GM18520 (cell line): Measurements from ENCODE around the gene TMUB2.
"Not testable (repeated sequence)": the region's sequence is repeated elsewhere in the genome, so short reads cannot be mapped to it uniquely, and the experiment has no call there.

Experiments
- ATAC-seq: cut with Tn5 transposase; IDR thresholded peaks from one replicate; pipeline ENCODE4 v1.9.1; 2021; ENCODE audit not compliant: unreplicated experiment

Gene TMUB2

DNA sequence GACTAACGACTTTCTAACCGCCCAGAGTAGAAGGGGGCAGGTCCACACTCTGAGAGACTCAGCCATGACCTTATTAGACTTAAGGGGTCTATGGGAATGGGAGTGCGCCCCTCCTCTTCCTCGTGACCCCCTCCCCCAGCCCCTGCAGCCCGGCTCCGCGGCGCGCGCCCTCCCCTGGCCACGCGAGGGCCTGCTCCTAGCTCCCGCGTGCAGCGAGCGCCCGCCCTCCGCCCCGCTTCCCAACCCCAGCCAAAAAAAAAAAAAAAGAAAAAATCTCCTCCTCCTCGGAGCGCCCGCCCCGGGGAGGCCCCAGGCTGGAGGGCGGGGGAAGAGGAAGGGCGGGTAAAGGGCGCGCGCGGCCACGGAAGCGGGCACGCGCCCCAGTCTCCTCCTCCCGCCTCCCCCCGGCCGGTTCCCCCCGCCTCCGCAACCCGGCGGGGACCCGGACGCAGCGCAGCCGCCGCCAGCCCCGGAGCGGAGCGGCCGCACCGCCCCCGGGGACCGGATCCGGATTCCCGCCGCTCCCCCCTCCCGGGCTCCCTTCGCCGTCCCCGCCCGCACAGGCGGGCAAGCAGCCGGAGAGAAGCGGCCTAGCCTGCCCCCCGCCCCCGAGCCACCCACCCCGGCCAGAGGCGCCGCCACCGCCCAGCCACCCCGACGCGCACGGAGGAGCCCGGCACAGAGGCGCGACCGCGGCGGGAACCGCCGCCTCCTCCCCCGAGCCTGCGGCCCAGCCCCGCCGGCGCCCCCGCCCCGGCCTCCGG, 31.8 kb downstream of the TMUB2 start:
- ATAC-seq: peak; percentile 25

DNA sequence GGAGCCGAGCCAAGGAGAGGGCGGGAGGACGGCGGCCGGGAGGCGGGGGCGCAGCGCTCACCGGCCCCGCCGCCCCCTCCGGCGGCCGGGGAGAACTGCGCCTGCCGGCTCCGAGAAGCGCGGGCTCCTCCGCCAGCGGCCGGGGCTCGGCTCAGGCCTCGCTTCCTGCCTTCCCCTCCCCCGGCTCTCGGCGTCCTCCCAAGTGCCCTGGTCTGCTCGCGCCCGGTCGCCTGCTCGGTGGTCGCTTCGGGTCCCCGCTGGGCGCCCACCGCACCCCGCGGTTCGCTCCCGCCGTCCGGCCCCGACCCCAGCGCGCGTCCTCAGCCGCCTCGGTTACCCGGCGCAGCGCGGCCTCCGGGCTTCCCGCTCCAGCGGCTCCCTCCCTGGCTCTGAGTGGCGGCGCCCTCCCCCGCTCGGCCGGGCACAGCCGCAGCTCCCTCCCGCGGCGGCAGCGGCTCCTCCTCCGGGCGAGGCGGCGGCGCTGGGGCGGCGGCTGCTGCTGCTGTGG, 32.4 kb downstream of the TMUB2 start:
- peak; percentile 24 for ATAC-seq

DNA sequence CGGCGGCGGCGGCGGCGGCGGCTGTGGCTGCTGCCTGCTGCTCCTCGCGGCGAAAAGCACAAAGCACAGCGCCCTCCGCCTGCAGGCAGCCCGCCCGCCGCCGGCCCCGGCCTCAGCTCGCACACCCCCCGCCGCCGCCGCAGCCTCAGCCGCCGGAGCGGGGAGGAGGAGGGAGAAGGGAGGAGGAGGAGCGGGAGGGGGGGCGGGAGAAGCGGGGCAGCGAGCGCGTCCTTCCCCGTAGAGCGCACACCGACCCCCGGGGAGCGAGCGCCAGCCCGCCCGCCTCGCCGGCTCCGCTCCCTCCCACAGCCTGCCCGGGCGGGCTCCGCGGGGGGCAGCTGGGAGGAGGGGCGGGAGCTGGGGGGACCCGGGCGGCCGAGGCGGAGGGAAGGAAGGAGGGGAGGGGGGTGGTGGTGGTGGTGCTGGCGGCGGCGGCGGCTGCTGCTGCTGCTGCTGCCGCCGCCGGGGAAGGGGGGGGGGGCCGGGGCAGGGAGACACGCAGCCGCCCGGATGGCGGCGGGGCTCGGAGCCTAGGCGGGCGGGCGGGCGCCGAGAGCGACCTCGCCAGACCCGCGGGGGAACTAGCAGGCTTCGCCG, 32.9 kb downstream of the TMUB2 start, which contains the start of gene UBTF:
TSS of gene UBTF (minus strand) at position 60 of the 597 bp plus-strand sequence. CDS start 1,446 bp downstream, outside the sequence.
- no peak for ATAC-seq

DNA sequence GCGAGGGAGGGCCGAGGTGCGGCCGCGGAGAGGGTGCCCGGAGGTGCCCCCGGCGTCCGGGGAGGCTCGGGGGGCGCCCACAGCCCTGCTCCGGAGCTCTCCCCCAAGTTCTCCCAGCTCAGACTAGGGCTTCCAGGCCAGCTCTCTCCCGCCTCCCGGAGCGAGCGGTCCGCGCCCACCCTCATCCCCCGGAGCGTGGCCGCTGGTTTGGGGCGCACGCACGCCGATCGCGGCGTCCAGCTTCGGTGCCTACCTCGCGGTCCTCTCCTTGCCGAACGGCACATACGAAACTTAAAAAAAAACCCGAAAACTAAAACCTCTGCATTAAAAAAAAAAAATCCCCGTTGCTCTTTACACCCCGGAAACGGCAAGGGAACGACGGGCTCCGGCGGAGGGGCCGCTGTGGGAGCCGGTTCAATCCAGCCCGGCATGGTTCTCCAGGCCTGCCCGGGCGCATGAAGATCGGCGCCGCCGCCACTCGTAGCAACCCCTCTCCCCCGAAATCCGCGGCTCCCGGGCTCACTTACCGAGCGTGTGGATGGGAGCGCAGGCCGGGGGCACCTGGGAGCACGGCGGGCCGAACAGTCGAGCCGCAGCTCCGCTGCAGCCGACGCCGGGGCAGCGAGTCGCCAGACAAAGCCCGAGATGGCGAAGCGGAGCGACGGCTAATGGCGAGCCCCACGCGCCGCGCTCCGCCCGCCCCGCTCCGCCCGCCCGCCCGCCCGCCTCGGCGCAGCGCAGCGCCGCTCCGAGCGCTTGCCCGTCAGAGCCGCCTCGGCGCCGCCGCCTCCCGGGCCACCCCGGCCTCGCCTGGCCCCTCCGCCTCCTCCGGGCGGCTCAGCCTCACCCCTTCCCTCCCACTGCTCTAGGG, 33.7 kb downstream of the TMUB2 start:
- ATAC-seq: no peak

DNA sequence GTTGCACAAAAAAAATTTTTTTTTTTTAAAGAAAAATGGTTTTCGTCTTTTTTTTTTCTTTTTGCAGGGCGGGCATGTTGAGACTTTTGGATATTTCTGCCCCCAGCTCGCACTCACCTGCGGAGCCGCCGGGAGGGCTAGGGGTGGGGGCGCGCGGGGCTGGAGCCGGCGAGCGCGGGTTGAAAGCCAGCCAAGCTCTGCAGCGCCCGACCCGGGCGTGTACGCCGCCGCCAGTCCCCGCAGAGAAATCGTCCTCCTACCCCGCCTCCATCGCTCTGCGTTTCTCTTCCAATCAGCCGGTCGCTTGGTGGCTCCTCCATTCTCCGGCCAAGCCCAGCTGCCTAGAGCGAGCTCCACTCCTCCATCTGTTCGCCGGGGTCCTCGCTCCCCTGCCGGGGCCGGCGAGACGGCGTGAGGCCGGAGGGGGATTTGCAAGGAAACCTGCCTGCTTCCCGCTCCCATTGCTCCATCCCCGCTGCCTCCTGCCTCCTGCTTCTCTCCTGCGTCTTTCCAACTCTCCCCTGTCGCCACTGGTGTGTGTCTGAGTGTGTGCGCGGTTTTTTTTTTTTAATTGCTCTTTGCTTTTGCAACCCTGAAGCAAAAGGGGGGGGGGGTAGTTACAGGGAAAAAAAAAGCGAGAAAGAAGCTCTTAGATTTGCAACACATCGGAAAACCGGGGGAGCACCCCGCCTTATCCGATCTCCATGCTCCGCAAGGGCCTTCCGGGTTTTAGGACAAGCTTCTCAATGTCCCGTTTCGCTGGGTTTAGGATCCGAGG, 34.5 kb downstream of the TMUB2 start:
- no peak for ATAC-seq

DNA sequence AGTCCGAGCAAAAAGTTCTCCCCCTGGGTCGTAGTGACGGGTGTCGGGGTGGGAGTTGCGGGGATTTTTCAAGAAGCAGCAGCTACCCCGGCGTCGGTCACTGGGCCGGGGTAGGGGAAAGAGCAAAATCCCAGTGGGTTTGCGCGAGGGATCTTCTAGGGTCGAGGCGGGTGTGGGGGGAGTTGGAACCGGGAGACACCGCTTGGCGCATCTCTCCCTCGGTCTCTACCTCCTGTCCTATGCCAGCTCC, 35.0 kb downstream of the TMUB2 start:
- ATAC-seq: no peak

DNA sequence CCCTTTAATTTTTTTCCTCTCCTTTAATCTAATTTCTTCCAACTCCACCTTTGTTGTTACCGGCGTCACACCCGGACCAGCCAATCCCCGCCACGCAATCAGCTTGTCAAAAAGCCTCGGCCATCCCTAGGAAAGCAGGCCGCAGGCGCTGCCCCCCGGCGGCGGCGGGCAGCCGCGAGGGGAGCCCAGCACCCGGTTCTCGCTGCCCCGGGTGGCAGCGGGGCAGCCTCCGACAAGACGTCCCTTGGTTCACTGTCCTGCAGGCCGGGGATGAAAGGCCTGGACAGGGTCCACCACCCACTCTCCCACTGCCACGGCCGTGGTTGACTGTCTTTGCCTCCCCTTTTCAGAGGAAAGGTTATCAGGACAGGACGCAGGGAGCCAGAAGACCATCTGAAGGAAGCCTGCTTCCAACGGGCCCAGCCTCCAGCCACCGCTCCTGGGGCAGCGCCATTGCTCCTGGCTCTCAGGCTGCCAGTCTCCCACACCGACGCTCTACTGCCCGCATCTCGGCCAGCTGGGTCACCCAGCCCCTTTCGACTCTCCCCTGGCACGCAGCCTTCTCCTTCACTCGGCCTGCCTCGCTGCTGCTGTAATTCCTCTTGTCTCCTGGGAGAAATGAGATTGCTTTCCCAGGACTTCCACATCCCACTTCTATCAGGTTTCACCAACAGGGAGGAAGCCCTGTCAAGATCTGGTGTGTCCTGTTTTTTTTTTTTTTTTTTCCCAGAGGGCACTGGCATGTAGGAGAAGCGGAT, 35.5 kb downstream of the TMUB2 start:
- no peak for ATAC-seq

DNA sequence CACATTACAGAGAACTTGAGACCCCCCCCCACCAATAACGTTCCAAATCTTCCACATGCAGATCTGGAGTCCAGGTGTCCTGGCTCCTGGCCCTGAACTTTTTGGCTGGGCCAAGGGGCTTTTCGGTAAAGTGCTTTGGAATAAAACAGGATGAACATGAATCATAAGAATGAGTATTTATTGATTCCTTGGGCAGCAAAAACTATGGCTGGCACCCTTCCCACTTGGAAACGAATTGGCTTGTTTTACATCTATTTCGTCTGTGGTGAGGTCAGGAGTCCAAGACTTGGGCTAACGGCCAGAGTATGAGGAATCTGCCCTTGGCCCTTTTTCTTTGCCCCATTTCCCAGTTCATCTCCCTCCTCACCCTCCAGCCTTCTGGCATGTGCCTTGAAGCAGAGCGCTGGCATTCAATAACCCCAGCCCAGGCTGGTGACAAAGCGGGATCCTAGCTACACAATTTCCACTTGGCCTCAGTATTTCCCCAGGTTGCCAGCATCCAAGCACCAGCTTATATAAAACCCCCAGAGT, 36.8 kb downstream of the TMUB2 start:
- ATAC-seq: no peak

DNA sequence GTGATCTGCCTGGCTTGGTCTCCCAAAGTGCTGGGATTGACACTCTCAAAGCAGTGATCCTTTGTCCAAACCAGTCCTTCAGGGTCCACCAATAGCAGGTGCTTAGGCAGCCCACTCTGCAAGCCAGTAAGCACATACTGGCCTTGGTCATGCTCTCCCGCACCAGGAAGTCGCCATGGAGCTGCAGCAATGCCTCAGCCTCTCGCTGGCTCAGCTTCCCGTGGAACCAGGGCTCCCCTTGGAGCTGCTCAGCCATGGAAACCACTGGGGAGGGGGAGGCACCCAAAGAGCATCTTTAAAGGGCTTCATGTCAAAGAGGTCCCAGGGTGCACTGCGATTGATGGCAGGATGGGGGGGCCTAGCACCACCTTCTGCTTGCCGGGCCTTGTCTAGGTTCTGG, 42.3 kb downstream of the TMUB2 start:
- no peak for ATAC-seq

DNA sequence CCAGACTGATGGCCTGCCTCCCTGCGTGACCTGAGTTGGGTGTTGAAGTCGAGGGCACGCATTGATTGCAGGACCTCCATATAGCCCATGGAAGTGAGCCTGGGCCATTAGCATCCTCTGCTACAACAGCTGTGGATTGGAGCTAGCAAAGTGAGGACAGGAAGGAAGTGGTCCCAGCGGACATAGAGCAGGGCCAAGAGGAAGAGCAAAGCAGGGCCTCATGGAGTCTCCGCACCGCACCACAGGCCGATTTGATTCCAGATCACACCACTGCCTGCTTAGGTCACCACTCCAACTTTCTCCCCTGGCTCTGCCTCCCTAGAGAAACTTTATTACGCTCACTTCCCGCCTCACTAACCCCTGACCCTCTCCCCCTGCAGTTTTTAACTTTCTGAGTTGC, 43.4 kb downstream of the TMUB2 start:
- ATAC-seq: no peak

DNA sequence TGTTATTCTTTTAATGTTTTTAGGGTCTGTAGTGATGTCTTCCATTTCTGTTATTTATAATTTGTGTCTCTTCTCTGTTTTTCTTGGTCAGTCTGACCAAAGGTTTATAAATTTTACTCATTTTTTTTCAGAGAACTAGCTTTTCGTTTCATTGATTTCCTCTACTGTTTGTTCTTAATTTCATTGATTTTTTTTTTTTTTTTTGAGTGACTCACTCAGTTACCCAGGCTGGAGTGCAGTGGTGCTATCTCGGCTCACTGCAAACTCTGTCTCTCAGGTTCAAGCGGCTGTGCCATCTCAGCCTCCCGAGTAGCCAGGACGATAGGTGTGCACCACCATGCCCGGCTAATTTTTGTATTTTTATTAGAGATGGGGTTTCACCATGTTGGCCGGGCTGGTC, 45.3 kb downstream of the TMUB2 start:
- ATAC-seq: no peak

DNA sequence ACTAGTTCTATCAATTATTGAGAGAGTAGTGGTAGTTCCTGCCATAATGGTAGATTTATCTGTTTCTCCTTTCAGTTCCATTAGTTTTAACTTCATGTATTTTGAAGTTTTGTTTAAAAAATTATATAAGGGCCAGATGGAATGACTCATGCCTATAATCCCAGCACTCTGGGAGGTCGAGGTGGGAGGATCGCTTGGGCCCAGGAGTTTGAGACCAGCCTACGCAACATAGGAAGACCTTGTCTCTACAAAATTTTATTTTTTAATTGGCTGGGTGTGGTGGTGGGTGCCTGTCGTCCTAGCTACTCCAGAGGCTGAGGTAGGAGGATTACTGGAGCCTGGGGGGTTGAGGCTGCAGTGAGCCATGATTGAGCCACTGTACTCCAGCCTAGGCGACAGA, 46.8 kb downstream of the TMUB2 start:
- ATAC-seq: no peak

DNA sequence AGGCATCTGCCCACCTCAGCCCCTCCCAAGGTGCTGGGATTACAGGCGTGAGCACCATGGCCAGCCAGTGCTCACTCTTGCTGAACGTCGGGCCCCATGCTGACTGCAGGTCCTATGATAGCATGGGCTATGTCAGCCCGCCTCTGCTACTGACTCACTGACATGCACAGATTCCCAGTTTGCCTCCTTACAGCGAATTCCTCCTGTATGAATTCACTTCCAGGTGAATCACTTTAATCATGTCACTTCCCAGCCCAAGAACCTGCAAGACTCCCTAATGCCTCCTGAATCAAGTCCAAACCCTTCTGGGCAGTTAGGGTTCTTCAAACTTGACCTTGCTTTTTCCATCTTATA, 48.8 kb downstream of the TMUB2 start:
- no peak for ATAC-seq

DNA sequence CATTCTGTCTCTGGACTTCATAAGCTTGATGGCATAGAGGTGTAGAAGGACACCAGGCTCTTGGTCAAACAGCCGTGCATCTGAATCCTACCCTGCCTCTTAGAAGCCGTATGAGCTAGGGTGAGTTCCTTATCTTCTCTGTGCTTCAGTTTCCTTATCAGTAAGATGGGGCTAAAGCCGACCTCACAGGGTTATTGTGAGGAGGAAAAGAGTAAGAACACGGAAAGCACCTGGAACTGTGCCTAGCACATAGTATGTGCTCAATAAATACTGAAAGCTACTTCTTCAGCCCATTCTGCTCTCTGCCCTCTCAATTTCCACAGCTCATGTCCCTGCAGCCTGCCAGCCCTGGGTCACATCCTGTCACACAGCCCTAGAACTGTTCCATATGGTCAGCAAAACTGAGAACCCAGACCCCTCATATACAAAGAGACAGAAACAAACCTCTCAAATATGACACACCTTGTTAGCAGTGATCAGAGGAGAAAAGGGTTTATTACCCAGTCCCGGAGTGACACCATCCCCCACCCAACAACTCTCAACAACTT, 49.7 kb downstream of the TMUB2 start:
- no peak for ATAC-seq

DNA sequence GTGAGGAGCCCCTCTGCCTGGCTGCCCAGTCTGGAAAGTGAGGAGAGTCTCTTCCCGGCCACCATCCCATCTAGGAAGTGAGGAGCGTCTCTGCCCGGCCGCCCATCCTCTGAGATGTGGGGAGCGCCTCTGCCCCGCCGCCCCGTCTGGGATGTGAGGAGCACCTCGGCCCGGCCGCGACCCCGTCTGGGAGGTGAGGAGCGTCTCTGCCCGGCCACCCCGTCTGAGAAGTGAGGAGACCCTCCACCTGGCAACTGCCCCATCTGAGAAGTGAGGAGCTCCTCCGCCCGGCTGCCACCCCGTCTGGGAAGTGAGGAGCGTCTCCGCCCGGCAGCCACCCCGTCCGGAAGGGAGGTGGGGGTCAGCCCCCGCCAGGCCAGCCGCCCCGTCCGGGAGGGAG, 51.1 kb downstream of the TMUB2 start:
- not testable (repeated sequence) for ATAC-seq

DNA sequence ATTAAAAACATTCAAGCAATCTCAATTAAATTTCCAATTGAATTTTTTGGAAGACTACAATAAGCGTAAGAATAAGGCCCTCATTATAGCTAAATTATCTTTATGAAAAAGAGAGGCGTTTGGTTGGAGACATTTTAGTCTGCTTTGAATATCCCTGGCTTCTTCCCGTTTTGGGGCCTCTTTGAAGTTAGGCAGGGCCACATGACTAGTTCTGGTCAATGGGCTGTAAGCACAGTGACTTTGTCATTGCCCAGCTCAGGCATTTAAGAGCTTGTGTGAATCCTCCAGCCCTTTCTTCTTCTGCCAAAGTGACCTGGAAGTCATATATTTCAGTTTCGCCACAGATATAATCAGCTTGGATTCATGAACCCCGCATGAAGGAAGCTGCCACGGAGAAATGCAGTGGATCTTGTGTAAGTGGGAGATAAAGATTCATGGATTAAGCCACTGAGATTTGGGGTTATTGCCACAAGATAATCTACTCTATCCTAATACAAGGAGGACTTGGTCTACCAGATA, 54.4 kb downstream of the TMUB2 start:
- no peak for ATAC-seq
